ENCODE measurements around the gene WDR77.

The WDR77 gene

DNA sequence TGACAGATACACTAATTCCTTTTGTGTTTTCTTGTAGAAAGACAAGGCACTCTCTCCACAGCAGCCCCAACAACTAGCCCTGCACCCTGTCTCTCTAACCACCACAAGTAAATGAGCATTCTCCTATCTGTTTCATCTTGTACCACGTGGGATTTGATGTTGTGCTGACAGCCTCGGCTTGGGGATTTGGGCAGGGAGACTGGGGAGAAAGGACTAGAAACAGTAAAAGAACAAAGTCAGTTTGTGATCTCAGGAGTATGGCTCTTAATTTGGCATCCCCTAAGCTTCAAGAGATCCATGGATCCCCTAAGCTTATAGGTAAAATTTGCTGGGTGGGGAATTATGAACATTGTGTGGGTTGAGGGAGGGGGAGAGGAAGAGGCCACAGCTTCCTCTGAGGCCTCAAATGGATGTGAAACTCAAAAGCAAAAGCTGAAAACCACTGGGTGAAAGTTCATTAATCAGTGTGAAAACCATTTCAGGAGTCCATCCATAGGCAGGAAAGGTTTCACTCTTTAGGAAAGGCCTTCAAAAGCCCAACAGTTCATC lies 27.8 kb upstream of the WDR77 start:
- no peak for TF ChIP-seq GATA3 (IDR thresholded peaks at IDR 0.05; ENCODE audit: low read depth, low read length)
- no peak for TF ChIP-seq GATA2 (IDR thresholded peaks at IDR 0.05; ENCODE audit: low read depth, low read length)

DNA sequence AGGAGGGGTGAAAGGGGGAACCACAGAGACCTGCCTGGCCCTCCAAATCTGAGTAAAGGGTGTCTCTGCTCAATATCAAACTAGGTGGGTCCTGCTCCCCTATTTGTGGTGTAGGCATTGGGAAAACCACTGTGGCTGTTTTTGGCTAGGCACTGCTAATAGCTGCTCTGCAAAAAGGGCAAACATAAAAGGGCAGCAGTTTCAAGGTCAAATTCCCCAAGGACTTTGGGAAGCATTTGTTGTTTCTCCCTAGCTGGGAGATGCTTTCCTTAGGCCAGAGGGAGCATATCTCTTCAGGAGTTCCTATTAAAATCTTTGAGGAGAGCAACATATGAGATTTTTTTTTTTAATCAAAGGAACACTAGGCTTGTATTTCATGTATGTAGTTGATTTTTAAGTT lies 27.2 kb upstream of the WDR77 start:
- TF ChIP-seq GATA2 (IDR thresholded peaks at IDR 0.05; ENCODE audit: low read depth, low read length), result no peak
- no peak for TF ChIP-seq GATA3 (IDR thresholded peaks at IDR 0.05; ENCODE audit: low read depth, low read length)

DNA sequence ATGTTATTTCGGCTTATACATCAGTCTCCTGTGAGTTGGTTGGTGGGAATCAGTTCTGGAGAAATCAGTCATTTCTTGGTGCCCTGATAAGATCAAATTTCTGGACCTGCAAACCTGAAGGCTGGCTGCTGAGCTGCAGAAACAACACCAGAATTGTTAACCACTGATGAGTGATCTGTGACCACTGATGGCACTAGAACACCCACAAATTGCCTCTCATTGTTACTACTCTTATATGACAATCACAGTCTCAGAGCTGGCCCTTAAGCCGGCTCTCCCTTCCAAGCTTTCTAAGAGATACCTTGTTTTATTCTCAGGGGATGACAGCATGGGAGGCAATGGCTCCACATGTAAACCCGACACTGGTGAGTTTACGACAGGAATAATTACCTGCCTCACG lies 26.6 kb upstream of the WDR77 start:
- TF ChIP-seq GATA2 (IDR thresholded peaks at IDR 0.05; ENCODE audit: low read depth, low read length) (no peak), GATA3 (IDR thresholded peaks at IDR 0.05; ENCODE audit: low read depth, low read length) (no peak)

DNA sequence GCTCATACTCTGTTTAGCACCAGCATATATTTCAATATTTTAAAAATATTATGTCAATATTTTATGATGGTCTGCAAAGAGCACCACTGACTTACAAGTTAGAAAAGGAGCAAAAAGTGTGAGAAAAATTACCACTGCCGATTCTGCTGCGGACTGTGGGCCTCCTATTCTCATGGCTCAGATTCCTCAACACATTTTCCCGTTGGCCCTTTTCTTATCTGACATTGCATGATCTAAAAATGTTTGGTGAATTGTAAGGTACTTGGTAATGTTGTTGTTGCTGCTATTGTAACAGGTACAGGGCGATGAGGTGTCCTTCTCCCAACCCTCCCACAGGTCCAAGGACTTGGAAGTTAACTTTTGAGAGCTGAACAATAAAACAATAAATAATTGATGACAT lies 25.5 kb upstream of the WDR77 start:
- TF ChIP-seq GATA2 (IDR thresholded peaks at IDR 0.05; ENCODE audit: low read depth, low read length) (no peak), GATA3 (IDR thresholded peaks at IDR 0.05; ENCODE audit: low read depth, low read length) (no peak)

DNA sequence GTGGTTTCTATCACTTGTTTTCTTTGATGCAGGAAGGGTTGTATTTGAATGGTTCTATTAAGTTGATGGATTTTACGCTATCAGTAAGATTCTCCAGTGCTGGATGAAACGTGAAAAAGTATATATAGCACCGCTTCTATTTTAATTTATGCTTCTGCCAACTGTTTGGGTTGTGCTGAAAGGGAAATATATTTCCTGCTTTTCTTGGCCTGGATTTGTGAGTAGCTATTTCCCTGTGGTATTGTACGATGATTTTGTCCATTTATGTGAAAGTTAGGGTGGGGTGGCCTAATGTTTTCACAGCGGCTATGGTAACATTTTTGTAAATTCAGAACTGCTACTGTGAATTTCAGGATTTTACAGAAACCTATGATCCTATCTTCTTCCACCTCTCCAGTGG lies 25.1 kb upstream of the WDR77 start:
- TF ChIP-seq GATA2 (IDR thresholded peaks at IDR 0.05; ENCODE audit: low read depth, low read length) (no peak), GATA3 (IDR thresholded peaks at IDR 0.05; ENCODE audit: low read depth, low read length) (no peak)

DNA sequence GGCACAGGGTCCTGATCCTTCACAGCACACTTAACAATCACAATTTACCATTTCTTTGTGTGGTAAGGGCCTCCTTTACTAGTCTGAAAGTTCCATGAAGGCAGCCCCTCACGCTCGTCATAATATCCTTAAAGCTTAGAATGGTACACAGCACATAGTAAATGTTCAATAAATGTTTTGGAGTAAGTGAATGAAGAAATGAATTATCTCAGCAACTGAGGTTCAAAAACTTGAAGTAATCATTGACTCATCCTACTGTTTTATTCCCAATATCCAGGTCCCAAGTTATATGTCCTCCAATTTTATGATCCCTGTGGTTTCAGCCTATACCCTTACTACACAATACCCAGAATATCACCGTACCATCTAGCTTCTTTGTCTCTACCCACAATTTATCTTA lies 22.5 kb upstream of the WDR77 start:
- no peak for TF ChIP-seq GATA2 (IDR thresholded peaks at IDR 0.05; ENCODE audit: low read depth, low read length)
- TF ChIP-seq GATA3 (IDR thresholded peaks at IDR 0.05; ENCODE audit: low read depth, low read length), result no peak

DNA sequence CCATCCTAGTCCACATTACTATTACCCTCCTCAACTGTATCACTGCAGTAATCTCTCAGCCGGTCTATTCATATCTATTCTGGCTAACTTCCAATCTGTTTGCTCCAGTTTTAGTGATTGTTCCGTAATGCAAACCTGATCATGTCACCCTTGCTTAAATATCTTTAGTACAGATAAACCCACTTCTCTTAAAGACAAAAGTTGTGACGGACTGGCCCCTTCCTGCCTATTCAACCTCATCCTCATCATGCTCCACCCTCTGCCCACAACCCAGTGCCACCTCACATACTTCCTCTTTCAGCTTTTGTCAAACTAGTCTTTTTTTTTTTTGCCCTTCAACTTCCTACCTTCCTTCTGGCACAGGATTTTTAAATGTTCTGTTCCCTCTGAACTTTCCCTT lies 22.0 kb upstream of the WDR77 start:
- no peak for TF ChIP-seq GATA2 (IDR thresholded peaks at IDR 0.05; ENCODE audit: low read depth, low read length)
- TF ChIP-seq GATA3 (IDR thresholded peaks at IDR 0.05; ENCODE audit: low read depth, low read length), result no peak

DNA sequence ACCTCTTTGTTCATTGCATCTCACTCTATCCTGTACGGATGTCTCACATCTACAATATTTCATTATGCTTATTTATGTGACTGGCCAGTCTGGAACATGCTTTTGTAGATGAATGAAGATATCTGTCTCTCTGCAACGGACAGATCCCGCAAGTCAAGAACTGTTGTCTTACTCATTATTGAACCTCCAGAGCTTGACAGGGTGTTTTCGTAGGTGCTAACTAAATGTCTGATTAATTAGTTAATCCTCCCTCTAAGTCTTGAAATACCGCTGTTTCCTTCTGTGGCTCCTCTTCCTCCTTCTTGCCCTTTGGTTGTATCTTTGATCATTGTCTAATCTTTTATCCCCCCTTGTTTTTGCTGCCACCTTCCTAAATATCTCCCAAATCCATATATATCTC lies 21.5 kb upstream of the WDR77 start:
- TF ChIP-seq GATA3 (IDR thresholded peaks at IDR 0.05; ENCODE audit: low read depth, low read length) (no peak), GATA2 (IDR thresholded peaks at IDR 0.05; ENCODE audit: low read depth, low read length) (no peak)

DNA sequence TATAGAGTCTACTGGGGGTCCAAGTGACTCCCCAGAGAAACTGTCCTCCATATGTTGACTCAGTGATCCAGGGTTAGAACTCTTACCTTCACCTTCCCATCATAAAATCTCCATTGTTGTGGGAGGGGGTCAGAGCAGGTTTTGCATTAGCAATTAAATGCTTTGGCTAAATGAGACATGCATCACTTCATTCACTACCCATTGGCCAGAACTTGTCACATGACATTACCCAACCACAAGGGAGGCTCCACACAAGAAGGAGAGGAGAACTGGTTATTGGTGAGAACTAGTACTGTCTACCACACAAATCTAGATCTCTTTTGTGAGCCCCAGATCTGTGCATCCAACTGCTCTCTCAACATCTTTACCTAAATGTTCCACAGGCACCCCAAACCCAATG lies 20.5 kb upstream of the WDR77 start:
- TF ChIP-seq GATA3 (IDR thresholded peaks at IDR 0.05; ENCODE audit: low read depth, low read length), result no peak
- no peak for TF ChIP-seq GATA2 (IDR thresholded peaks at IDR 0.05; ENCODE audit: low read depth, low read length)

DNA sequence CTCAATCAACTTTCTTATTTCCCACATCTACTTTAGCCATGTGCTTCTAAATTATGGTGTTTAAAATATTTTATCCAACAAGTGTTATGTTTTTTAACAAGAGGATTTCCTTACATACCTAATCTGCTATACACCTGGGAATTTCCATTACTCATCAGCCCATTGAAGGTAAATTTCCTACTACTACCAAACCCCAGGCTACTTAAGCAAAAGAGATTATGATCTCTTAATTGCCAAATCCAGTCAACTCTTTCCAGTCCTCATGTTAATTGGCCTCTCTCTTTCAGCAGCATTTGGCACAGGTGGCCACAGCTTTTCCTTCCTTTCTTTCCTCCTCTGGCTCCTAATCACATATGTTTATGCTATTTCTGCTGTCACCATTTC lies 19.7 kb upstream of the WDR77 start:
- TF ChIP-seq GATA3 (IDR thresholded peaks at IDR 0.05; ENCODE audit: low read depth, low read length) (no peak), GATA2 (IDR thresholded peaks at IDR 0.05; ENCODE audit: low read depth, low read length) (no peak)

DNA sequence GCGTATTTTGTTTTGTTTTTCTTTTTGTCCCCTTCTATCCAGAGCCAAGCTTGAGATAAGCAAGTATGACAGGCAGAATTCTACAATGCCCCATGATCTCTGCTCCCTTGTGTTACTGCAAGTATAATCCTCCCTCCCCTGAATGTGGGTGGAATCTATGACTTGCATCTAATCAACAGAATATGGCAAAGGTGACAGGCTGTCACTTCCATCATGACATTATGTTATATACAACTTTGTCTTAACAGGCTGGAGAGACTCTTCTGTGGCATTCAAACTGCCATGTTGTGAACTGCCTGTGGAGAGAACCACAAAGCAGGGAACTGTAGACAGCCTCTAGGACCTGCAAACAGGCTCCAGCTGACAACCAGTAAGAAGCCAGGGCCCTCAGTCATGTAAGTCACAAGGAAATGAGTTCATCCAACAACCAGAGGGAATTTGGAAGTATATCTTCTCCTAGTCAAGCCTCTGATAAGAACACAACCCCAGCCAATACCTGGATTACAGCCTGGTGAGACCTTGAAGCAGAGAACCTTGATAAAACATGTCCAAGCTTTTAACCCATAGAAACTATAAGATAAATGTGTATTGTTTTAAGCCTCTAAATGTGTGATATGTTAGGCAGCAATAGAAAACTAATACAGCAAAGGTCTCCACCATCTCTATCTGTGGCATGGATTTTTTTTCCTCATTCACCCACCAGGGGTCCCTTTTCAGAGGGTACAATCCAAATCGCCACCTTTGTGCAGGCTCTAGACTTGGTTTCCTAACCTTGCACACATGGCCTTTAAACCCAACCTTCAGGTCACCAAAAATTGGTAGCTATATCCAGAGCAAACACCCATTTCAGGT lies 19.0 kb upstream of the WDR77 start:
- TF ChIP-seq GATA3 (IDR thresholded peaks at IDR 0.05; ENCODE audit: low read depth, low read length) (no peak), GATA2 (IDR thresholded peaks at IDR 0.05; ENCODE audit: low read depth, low read length) (no peak)

DNA sequence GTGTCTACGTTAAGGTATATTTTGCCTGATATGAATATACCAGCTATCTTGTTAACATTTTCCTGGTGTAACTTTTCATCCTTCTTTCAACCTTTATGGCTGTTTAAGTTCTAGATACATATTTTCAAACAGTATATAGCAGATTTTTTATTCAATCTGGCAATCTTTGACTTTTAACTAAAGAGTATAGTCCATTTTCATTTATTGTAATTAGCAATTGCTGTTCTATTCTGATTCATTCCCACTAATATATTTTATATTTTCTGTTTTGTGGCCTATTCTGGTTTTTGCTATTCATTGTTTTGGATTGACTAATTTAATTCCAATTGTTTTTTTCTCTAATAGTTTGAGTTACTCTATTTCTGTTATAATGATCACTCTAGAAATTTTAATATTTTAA lies 17.4 kb upstream of the WDR77 start:
- TF ChIP-seq GATA2 (IDR thresholded peaks at IDR 0.05; ENCODE audit: low read depth, low read length) (no peak), GATA3 (IDR thresholded peaks at IDR 0.05; ENCODE audit: low read depth, low read length) (no peak)

DNA sequence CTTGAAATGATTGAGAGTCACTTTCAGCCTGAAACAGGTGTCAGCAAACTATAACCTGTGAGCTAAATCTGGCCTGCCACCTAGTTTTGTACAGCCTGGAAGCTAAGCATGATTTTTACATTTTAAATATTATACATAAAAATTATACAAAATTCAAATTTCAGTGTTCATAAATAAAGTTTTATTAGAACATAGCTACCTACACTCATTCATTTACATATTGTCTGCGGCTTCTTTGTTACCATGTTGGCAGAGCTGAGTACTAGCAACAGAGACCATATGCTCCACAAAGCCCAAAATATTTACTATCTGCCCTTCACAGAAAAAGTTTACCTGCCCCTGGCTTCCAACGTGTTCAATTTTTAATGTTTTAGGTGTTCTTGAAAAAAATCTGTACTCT lies 16.7 kb upstream of the WDR77 start:
- TF ChIP-seq GATA2 (IDR thresholded peaks at IDR 0.05; ENCODE audit: low read depth, low read length) (no peak), GATA3 (IDR thresholded peaks at IDR 0.05; ENCODE audit: low read depth, low read length) (no peak)

DNA sequence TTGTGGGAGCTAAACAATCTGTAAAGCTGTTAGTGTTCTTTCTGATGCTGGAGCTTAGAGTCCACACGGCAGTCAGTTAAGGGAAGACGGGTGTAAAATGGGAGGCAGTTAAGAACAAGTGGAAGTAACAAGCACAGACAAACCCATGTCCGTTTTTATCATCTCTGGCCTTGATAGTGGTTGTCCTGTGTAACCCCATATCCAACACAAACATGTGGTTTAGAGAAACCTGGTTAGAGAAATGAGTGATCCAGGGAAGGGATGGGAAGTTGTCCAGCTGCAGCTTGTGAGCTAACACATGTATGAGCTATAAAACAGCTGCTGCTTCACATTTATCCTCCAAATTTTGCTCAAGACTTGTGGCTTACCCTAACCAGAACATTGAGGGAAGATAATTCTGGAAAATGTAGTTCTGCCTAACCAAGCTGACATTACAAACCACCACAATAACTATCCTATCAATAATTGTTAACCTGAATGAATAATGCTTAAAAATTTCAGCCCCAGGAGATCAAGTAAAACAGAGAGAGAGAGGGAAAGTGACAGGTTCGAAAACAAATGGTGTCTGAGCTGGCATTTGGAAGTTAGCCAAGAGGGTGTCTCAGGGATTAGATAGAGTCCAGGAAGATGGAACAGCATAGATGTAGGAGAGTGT lies 14.1 kb upstream of the WDR77 start:
- TF ChIP-seq GATA3 (IDR thresholded peaks at IDR 0.05; ENCODE audit: low read depth, low read length), result no peak
- no peak for TF ChIP-seq GATA2 (IDR thresholded peaks at IDR 0.05; ENCODE audit: low read depth, low read length)
